Vagina (tissue), 2 donors: ENCODE measurements around the gene GRIP2.

Source experiments
- CTCF ChIP-seq, 3 experiments: fragments of 450-650 bp in 2 of 3; fragments of 200-600 bp in 1 of 3; sonication (generic) in 1 of 3; IDR thresholded peaks; one replicate each; pipeline ENCODE4 v1.5.1; 2017 to 2019; ENCODE audit warnings: antibody characterized with exemption in 3 of 3, mild to moderate bottlenecking in 2 of 3, moderate library complexity in 2 of 3
- POLR2A ChIP-seq, 2 donors: fragments of 450-650 bp; IDR thresholded peaks; one replicate each; pipeline ENCODE4 v1.6.1; 2017; ENCODE audit warnings: antibody characterized with exemption in 2 of 2, mild to moderate bottlenecking in 2 of 2, moderate library complexity in 2 of 2

- TF ChIP-seq POLR2A (IDR thresholded peaks at IDR 0.05) (no peak), CTCF (IDR thresholded peaks at IDR 0.05) (no peak)
Observed at GRCh38 chr3:14446988-14447570, 93.1 kb downstream of the GRIP2 start.
